ENCODE results near the gene MYLK2.

- no peak for TF ChIP-seq EZH2 (IDR thresholded peaks at IDR 0.05; ENCODE audit: borderline replicate concordance, low read length)
- TF ChIP-seq CTCF (conservative IDR thresholded peaks at IDR 0.05 in 1 of 2, IDR thresholded peaks at IDR 0.05 in 1 of 2; ENCODE audit: extremely low read depth in 1 of 2, insufficient read depth in 1 of 2, low read depth in 1 of 2, low read length in 2 of 2) = peak; percentile 78 to 96
Measured at GRCh38 chr20:31822421-31823330, 3.5 kb downstream of the MYLK2 start.
